LNCAP (cell line): Measurements from ENCODE around the gene C3orf62.

Source experiments
- CTCF ChIP-seq: fragments of 450-650 bp; IDR thresholded peaks from 2 replicates; pipeline ENCODE4 v1.5.1; 2017; ENCODE audit warnings: mild to moderate bottlenecking

Gene C3orf62

GRCh38 chr3:49302613-49303012 is 25.6 kb upstream of the C3orf62 start:
- no peak for TF ChIP-seq CTCF

- no peak for TF ChIP-seq CTCF
These were observed 23.6 kb upstream of the C3orf62 start for GRCh38 chr3:49300595-49300994.

- no peak for TF ChIP-seq CTCF
These were observed 21.5 kb upstream of the C3orf62 start for GRCh38 chr3:49298511-49298910.

- TF ChIP-seq CTCF, result no peak
These were observed 19.9 kb upstream of the C3orf62 start for GRCh38 chr3:49296781-49297411.

GRCh38 chr3:49295489-49296058 is 18.5 kb upstream of the C3orf62 start:
- TF ChIP-seq CTCF, result peak; percentile 55

GRCh38 chr3:49294343-49294742 is 17.3 kb upstream of the C3orf62 start:
- TF ChIP-seq CTCF, result no peak

- no peak for TF ChIP-seq CTCF
These were observed 7.0 kb upstream of the C3orf62 start for GRCh38 chr3:49283997-49284396.

GRCh38 chr3:49279376-49279775 is 2.3 kb upstream of the C3orf62 start:
- TF ChIP-seq CTCF, result no peak
